Measurements from ENCODE around the gene HELT.

The HELT gene, protein sequence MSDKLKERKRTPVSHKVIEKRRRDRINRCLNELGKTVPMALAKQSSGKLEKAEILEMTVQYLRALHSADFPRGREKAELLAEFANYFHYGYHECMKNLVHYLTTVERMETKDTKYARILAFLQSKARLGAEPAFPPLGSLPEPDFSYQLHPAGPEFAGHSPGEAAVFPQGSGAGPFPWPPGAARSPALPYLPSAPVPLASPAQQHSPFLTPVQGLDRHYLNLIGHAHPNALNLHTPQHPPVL

DNA sequence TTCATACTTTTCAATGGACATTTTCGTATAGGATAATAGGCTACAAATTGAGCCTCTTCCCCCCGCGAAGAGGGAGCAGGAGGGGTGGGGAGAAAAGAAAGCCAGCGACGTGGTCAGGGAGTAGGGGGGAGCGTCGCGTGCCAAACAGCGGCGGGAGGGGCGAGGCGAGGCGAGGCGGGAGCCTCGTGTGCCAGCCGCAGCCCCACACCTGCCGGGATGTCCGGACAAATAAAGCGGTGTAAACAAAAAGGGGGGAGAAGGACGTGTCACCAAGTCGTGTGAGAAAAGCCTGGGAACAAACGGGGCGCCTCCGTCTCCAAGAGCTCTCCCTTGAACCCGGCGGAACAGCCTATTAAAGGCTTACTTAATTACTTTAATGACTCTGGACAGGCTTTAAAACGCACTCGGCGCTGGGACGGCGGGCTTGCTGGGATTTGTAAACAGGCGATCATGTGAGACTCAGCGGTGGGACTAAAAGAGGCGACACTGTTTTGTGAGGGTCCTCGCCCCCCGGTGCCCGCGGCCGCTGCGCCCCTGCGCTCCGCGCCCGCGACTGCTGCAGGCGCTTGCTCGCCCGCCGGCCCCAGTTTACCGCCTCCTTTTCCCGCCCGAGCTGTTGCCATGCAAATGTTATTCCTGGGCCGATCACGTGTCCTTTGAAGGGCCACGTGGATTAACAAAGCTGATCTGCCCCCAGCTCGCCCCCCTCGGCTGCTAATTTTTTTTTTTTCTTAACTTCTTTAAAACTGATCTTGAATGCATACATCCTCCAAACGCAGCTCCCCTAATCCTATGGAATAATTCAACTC is at the start of gene HELT:
HELT (plus strand) TSS at position 527 of the 809 bp plus-strand sequence. CDS start 439 bp downstream, outside the sequence.
- Histone ChIP-seq H3K9me3 (ENCODE audit: control insufficient read depth, insufficient read depth, low read depth, low read length) (no peaks in the 10 kb centered on the region), H3K27ac (ENCODE audit: extremely low read depth, low read depth, low read length) (peak within 1 kb of the TSS; percentile 9; the same call in 1 of the 2 replicates), H3K36me3 (ENCODE audit: control insufficient read depth in 2 of 2, insufficient read depth in 1 of 2, low read length in 2 of 2) (no peaks in the 10 kb centered on the region), H3K4me3 (ENCODE audit: low read depth, low read length) (peak within 1 kb of the TSS; percentile 38), H3K4me1 (ENCODE audit: control insufficient read depth, insufficient read depth, low read length) (peaks cover 4% of the 10 kb centered on the region)
- POLR2A ChIA-PET: no interaction called here
- CTCF ChIA-PET: interaction anchor here (0.6 to 1.2 kb wide), 4 partner anchors 10 to 438 kb away, joined by 3 read pairs; no protein-coding TSS in a partner anchor
- TF ChIP-seq BCL6B (tag by site-specific recombination; IDR thresholded peaks at IDR 0.05) (no peak), ZNF423 (tag by site-specific recombination; IDR thresholded peaks at IDR 0.05) (no peak), ZNF707 (tag by site-specific recombination; IDR thresholded peaks at IDR 0.05) (no peak), ZNF391 (tag by site-specific recombination; IDR thresholded peaks at IDR 0.05; ENCODE audit: borderline replicate concordance, low read depth) (no peak), KLF8 (tag by site-specific recombination; IDR thresholded peaks at IDR 0.05) (no peak), SCRT2 (tag by site-specific recombination; IDR thresholded peaks at IDR 0.05) (no peak), ZBTB48 (tag by site-specific recombination; IDR thresholded peaks at IDR 0.05) (no peak), GLIS1 (tag by site-specific recombination; IDR thresholded peaks at IDR 0.05) (no peak), SETDB1 (IDR thresholded peaks at IDR 0.05; ENCODE audit: insufficient read length, low read length) (peak; percentile 29), ZNF530 (tag by site-specific recombination; IDR thresholded peaks at IDR 0.05; ENCODE audit: low read depth) (no peak), SCRT1 (tag by site-specific recombination; IDR thresholded peaks at IDR 0.05; ENCODE audit: borderline replicate concordance) (no peak), ZNF791 (tag by site-specific recombination; IDR thresholded peaks at IDR 0.05) (no peak), ZNF23 (tag by site-specific recombination; IDR thresholded peaks at IDR 0.05; ENCODE audit: borderline replicate concordance) (no peak), TRIM28 (IDR thresholded peaks at IDR 0.05; ENCODE audit: borderline replicate concordance, low read length) (no peak), ZNF843 (tag by site-specific recombination; IDR thresholded peaks at IDR 0.05) (no peak), ZNF677 (tag by site-specific recombination; IDR thresholded peaks at IDR 0.05) (no peak), ZNF274 (IDR thresholded peaks at IDR 0.05; ENCODE audit: low read length) (no peak), ZNF274 (tag by site-specific recombination; IDR thresholded peaks at IDR 0.05; ENCODE audit: borderline replicate concordance) (no peak), ZNF335 (tag by site-specific recombination; conservative IDR thresholded peaks at IDR 0.05) (peak; percentile 73), ZNF341 (tag by site-specific recombination; IDR thresholded peaks at IDR 0.05; ENCODE audit: low read depth) (peak; percentile 78), GLIS2 (tag by site-specific recombination; IDR thresholded peaks at IDR 0.05) (no peak), ZBTB8A (tag by site-specific recombination; IDR thresholded peaks at IDR 0.05) (peak; percentile 88), BCL11B (tag by site-specific recombination; IDR thresholded peaks at IDR 0.05; ENCODE audit: low read depth) (no peak), ZBTB10 (tag by site-specific recombination; IDR thresholded peaks at IDR 0.05) (no peak), ZNF174 (tag by site-specific recombination; IDR thresholded peaks at IDR 0.05) (no peak), ZNF510 (tag by site-specific recombination; IDR thresholded peaks at IDR 0.05; ENCODE audit: insufficient replicate concordance) (no peak), ZNF132 (tag by site-specific recombination; IDR thresholded peaks at IDR 0.05; ENCODE audit: borderline replicate concordance) (no peak)
- TF ChIP-seq, protein P1, sequence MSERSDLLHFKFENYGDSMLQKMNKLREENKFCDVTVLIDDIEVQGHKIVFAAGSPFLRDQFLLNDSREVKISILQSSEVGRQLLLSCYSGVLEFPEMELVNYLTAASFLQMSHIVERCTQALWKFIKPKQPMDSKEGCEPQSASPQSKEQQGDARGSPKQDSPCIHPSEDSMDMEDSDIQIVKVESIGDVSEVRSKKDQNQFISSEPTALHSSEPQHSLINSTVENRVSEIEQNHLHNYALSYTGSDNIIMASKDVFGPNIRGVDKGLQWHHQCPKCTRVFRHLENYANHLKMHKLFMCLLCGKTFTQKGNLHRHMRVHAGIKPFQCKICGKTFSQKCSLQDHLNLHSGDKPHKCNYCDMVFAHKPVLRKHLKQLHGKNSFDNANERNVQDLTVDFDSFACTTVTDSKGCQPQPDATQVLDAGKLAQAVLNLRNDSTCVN (tag by site-specific recombination; optimal IDR thresholded peaks at IDR 0.05): peak; percentile 29
- TF ChIP-seq, protein P2, sequence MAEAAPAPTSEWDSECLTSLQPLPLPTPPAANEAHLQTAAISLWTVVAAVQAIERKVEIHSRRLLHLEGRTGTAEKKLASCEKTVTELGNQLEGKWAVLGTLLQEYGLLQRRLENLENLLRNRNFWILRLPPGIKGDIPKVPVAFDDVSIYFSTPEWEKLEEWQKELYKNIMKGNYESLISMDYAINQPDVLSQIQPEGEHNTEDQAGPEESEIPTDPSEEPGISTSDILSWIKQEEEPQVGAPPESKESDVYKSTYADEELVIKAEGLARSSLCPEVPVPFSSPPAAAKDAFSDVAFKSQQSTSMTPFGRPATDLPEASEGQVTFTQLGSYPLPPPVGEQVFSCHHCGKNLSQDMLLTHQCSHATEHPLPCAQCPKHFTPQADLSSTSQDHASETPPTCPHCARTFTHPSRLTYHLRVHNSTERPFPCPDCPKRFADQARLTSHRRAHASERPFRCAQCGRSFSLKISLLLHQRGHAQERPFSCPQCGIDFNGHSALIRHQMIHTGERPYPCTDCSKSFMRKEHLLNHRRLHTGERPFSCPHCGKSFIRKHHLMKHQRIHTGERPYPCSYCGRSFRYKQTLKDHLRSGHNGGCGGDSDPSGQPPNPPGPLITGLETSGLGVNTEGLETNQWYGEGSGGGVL (tag by site-specific recombination; IDR thresholded peaks at IDR 0.05): peak; percentile 68

All from HEK293 (cell line).